ENCODE results near the gene KIAA1586.
A peak's percentile ranks its signal among the peaks of the same experiment; 100 is the strongest.
"Not testable (repeated sequence)": the region's sequence is repeated elsewhere in the genome, so short reads cannot be mapped to it uniquely, and the experiment has no call there.

The KIAA1586 gene

GRCh38 chr6:57046332-57047256, at the start of gene KIAA1586:
Gene KIAA1586, plus strand, starts transcription at chr6:57046693. Its CDS starts 63 bp downstream, at chr6:57046756.
- DNase-seq (ENCODE audit: low read depth): peak; percentile 62

- no peak for DNase-seq (ENCODE audit: low read depth)
Measured at GRCh38 chr6:56999049-56999448, 47.4 kb upstream of the KIAA1586 start.

GRCh38 chr6:56999748-57000147, 46.7 kb upstream of the KIAA1586 start:
- not testable (repeated sequence) for DNase-seq (ENCODE audit: low read depth)

- no peak for DNase-seq (ENCODE audit: low read depth)
Measured at GRCh38 chr6:57002197-57002596, 44.3 kb upstream of the KIAA1586 start.

GRCh38 chr6:57004292-57004691, 42.2 kb upstream of the KIAA1586 start:
- DNase-seq (ENCODE audit: low read depth): no peak

GRCh38 chr6:57006101-57006500, 40.4 kb upstream of the KIAA1586 start:
- no peak for DNase-seq (ENCODE audit: low read depth)

GRCh38 chr6:57008069-57008468, 38.4 kb upstream of the KIAA1586 start:
- not testable (repeated sequence) for DNase-seq (ENCODE audit: low read depth)

- DNase-seq (ENCODE audit: low read depth): no peak
Measured at GRCh38 chr6:57013521-57013926, 33.0 kb upstream of the KIAA1586 start.

GRCh38 chr6:57017069-57017468, 29.4 kb upstream of the KIAA1586 start:
- no peak for DNase-seq (ENCODE audit: low read depth)

GRCh38 chr6:57017841-57018240, 28.7 kb upstream of the KIAA1586 start:
- DNase-seq (ENCODE audit: low read depth): no peak

GRCh38 chr6:57019434-57019833, 27.1 kb upstream of the KIAA1586 start:
- no peak for DNase-seq (ENCODE audit: low read depth)

GRCh38 chr6:57021086-57021720, 25.3 kb upstream of the KIAA1586 start:
- DNase-seq (ENCODE audit: low read depth): no peak

- DNase-seq (ENCODE audit: low read depth): no peak
Measured at GRCh38 chr6:57024321-57024720, 22.2 kb upstream of the KIAA1586 start.

GRCh38 chr6:57024775-57025174, 21.7 kb upstream of the KIAA1586 start:
- DNase-seq (ENCODE audit: low read depth): no peak

- no peak for DNase-seq (ENCODE audit: low read depth)
Measured at GRCh38 chr6:57026001-57026400, 20.5 kb upstream of the KIAA1586 start.

GRCh38 chr6:57027301-57027700, 19.2 kb upstream of the KIAA1586 start:
- no peak for DNase-seq (ENCODE audit: low read depth)

- DNase-seq (ENCODE audit: low read depth): no peak
Measured at GRCh38 chr6:57029213-57029612, 17.3 kb upstream of the KIAA1586 start.

- DNase-seq (ENCODE audit: low read depth): no peak
Measured at GRCh38 chr6:57033228-57033627, 13.3 kb upstream of the KIAA1586 start.

GRCh38 chr6:57035549-57035948, 10.9 kb upstream of the KIAA1586 start:
- no peak for DNase-seq (ENCODE audit: low read depth)

GRCh38 chr6:57038906-57039305, 7.6 kb upstream of the KIAA1586 start:
- DNase-seq (ENCODE audit: low read depth): no peak

- DNase-seq (ENCODE audit: low read depth): no peak
Measured at GRCh38 chr6:57040011-57040410, 6.5 kb upstream of the KIAA1586 start.

GRCh38 chr6:57044061-57044460, 2.4 kb upstream of the KIAA1586 start:
- DNase-seq (ENCODE audit: low read depth): not testable (repeated sequence)

- DNase-seq (ENCODE audit: low read depth): no peak
Measured at GRCh38 chr6:57044568-57044967, 1.9 kb upstream of the KIAA1586 start.
